SIG-M5 (cell line): ENCODE data around the gene MYOD1.

Source experiments
- DNase-seq: peaks from one replicate; lab custom pipeline; 2025; lab: John Stamatoyannopoulos, UW

The MYOD1 gene

DNA sequence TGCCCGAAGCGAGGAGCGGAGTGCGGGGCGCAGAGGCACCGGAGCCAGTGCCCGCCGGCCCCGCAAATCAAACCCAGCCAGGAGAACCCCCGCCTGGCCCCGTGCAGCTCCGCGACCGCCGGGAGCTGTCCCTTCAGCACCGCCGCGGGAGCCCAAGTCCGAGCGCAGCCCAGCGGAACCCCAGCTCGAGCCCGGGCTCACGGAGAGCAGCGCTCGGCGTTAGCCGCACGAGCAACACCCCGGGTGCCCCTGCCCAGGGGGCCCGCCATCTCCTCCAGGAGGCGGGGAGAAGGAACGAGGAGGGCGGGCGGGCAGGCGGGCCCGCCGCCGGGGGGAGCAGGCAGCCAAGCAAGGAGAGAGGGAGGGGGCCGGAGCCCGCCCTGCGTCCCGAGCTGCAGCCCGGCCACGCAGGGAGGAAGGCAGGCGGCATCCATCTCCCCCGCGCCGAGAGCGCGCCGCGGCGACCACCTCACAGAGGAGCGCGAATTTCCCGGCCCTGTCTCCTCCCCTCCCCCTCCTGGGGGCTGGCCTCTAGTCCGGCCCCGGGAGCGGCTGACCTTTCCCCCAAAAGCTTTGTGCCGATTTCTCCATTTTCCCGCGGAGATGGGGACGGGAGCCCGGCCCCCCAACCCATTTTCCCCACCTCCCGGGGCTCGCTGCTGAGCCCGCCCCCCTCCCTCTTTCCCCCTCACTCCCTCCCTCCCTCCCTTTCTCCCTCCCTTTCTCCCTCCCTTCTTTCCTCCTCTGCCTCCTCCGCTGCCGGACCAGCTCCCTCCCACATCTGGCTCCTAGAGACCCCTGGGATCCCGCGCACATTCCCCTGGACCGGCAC lies 15.8 kb downstream of the MYOD1 start:
- DNase-seq = no peak

DNA sequence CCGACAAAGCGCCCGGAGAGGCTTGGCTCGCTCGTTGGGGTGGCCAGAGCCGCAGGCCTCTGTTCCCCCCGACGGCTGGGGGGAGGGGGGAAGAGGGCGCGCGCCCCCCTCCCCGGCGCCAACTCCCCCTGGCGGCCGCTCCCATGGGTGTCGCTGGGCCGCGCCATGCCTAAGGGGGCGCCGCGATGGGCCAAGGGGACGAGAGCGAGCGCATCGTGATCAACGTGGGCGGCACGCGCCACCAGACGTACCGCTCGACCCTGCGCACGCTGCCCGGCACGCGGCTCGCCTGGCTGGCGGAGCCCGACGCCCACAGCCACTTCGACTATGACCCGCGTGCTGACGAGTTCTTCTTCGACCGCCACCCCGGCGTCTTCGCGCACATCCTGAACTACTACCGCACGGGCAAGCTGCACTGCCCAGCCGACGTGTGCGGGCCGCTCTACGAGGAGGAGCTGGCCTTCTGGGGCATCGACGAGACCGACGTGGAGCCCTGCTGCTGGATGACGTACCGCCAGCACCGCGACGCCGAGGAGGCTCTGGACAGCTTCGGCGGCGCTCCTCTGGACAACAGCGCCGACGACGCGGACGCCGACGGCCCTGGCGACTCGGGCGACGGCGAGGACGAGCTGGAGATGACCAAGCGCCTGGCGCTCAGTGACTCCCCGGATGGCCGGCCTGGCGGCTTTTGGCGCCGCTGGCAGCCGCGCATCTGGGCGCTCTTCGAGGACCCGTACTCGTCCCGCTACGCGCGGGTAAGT lies 16.6 kb downstream of the MYOD1 start:
- DNase-seq = no peak

DNA sequence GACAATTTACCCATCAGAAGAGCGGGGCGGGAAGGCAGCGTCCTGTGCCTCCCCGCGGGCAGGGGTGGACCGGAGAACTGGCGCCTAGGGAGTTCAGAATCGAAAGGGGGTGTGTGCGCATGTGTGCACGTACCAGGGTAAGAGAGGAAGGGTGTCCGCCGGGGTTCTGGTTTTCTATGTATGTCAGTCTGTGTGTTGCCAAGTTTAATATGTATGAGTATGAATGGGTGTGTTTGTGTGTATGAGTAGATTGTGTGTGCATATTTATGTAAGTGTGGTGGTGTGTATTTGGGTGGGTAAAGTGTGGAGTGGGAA lies 17.2 kb downstream of the MYOD1 start:
- DNase-seq = no peak

DNA sequence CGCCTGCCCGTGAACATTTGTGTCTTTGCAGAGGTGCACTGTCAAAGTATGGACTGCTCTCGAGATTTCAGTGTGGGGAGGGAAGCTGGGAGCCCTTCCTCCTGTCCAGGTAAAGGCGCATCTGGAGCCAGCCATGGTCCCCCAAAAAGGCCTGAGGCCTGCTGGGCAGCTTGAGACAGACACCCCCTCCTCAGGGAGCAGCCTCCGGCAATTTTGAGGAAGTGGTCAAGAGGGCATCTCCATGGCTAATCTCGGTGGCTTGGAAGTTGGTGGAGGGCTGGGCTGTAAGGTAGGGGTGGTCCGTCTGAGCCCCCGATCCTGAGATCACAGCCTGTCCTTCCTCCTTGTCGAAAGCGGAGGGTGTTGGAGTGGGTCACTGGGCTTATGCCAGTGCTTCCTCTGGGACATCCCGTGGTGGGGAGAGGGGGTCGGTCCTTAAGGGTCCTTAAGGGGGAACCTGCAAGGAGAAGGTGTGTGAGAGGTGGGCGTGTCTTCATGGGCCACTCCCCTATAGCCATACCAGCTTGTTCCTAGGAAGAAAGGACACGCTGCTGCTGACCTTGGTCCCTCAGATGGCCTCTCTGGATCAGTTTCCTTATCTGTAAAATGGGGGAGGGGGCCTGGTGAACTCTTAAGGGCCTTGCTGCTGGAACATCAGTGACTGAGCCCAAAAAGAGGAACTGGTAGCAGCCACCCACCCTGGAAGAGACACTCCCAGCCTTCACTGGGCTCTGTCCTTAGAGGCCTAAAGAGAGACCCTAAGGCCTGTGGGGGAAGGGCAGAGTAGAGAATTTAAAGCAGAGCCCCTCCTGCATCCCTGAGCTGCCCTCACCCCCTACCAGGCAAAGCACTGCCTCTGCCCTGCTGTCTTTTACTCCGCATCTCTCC lies 17.8 kb downstream of the MYOD1 start:
- DNase-seq = no peak

DNA sequence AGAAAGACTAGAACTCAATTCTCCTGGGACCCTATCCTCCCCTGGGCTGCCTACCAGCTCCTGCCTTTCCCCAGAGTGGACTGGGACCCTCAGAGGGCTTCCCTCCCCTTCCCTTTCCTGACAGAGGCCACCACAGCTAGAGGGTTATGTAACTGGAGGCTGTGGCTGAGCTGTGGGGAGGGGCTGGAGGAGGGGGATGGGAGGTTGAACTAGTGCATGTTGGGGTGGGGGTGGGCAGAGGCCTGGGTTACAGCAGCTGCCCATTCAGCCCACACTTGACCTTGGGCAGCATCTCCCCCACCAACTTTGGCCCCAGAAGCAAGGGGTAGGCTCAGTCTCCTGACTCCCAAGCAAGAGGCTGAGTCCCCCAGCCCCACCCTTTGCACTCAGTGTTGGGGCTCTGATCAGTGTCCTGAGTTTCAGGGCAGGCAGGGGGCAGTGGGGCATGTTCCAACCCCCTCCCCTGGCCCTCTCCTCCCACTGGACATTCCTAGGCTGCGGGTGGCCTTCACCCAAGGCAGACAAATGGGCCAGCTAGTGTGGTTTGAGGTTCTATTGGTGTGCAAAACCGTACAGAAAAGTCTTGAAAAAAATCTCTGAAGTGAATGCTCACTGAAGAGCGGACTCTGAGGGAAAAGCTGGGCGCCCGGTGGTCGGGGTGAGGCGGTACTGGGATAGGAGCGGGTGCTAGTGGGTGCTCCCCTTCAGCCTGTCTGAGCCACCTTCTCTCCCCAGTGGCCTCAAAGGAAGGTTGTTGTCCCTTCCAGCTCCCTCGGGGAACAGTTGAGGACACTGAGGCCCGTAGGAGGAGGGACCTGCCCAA lies 19.0 kb downstream of the MYOD1 start:
- no peak for DNase-seq

DNA sequence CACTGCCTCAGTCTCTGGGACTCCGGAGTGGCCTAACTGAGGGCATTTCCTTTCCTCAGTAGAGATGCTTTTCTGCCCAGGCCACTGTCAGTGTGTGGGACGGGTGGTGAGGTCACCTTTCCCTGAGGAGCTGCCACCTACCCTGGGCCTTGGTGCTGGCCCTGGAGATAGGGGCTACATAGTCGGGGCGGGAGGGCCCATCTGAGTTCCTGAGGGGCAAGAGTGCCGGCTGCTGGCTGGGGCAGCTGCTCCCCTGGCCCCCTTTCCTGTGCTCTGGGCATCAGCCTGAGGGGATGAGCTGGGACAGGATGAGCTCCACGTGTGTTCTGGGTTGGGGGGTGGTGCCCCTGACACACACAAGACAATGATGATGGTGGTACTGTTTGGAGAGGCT lies 20.6 kb downstream of the MYOD1 start:
- DNase-seq = no peak

DNA sequence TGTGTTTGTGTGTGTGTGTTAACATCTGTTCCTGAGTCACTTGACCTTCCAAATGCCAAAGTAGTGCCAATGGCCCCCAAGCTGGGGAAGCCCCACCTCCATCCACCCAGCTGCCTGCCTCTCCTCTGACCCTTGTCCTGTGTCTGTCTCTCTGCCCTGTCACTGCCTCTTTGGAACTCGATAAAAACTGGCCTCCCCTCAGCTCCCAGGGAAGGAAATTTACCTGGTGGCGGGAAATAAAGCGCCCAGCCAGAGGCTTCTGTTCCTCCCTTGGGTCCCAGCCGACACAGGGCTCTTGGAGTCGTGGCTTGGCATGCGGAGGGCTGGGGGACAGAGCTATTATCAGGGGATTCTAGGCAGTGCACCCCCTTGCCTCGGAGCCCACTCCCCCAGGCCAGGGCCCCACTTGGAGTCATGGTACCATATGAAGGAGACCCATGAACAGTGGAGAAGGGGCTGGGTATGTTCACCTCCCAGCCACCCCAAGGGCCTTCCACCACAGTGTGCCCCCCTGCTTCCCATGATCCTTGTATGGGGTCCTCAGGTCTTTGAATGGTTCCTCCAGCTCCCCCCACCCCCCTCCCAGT lies 21.4 kb downstream of the MYOD1 start:
- DNase-seq = no peak

DNA sequence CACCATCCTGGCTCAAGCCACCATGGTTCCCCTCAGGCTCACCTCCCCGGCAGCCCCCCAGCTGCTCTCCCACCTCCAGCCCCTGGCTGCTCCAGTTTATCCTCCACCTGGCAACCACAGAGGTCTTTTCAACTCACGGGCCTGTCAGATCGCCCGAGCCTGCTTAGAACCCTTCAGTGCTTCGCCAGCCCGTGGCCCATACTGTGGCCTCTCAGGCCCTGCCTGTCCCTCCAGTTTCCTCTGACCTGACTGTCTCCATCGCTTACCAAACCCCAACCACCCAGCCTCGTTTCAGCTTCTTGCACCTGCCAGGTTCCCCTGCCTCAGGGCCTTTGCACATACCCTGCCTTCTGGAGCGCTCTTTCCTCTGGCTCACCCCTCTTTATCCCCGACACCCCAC lies 22.1 kb downstream of the MYOD1 start:
- no peak for DNase-seq

DNA sequence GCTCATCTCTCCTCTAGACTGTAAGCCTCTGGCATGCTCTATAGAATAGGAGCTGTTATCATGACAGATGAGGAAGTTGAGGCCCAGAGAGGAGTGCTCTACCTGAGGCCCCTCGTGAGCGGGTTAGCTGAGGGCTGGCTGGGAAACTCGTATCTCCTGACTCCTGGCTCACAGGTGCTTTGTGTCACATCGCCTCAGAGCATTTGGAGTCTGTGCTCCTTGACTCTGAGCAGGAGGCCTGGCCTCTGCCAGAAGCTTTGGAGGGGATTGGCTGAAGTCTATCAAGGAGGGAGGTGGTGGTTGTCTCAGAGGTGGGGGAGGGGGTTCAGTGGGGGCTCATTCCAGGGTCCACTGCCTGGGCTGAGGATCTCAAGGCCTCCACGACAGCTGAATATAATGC lies 22.6 kb downstream of the MYOD1 start:
- no peak for DNase-seq

DNA sequence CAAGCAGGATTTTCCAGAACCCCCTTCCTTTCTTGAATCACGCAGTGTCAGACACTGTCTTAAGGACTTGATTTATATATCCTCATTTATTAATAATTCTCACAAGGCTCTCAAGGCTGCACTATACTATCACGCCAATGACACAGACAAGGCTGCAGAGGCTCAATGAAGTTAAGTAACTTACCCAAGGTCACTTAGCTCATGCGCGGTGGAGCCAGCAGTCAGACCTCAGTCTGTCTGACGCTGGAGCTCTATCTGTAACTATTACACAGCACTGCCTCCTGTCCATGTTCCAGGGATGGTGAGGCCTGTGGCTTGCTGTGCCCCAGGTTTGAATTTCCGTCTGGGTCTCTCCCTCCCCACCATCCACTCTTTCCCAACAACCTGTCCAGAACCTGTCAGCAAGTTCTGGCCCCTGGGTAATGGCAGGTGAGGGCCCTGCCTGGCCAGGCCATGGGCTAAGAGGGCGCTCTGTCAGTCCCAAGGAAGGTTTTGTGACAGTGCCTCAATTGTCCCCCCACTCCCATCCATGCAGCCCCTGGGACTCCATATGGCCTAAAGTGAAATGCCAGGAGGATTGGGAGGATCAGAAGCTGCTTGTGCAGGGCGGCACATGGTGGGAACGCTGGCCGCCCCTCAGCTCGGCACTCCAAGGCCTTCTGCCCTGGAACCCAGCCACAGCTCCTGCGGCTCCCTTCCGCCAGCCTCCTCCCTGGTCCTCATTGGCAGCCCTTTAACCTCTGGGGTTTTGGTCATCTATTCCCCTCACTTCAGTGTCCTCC lies 23.8 kb downstream of the MYOD1 start:
- no peak for DNase-seq

DNA sequence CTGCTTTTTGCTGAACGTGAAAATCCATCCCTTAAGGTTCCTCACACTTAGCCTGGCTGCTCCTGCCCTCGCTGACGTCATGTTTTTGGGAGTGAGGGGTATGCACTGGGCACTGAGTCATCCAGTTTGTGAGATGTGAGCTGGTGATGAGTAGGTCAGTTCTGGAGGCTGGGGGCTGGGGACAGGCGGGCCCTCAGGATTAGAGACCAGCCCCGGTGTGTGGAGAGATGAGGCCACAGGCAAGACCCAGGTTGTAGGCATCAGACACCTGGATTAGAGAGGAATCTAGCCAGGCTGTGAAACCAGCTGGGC lies 24.4 kb downstream of the MYOD1 start:
- no peak for DNase-seq

DNA sequence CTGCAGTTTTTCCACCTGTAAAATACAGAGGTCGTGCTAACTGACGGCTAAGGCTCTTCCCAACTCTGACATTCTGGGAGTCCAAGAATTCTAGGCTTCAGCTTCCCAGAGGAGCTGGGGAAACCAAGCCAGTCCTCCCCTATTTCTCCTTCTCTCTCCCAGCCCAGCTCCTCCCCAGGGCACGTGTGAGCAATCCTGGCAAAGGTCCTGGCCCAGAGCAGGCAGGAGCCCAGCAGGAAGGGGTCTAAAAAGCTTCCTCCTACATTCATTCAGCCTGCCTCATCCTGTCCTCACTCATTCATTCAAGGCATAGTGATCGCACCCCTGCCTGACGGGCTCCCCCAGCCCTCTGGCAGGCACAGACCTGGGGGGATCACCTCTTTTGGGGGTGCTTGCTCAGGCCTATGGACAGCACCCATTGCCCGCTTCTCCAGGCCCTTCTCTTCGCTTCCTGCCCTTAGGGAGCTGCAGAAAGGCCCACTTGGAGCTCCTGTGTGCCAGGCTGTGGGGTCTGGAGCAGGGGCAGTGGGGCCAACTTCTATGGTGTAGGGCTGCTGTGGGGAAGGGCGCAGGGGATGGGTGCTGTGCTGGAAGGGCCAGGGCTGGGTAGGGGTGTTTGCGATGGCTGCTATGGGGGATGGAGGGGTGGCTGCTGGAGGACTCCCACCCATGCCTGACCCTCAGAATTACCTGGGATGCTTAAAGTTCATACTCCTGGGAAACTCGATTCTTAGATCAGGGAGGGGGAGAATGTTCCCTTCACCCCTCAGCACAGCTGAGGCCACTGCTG lies 25.0 kb downstream of the MYOD1 start:
- DNase-seq = no peak

DNA sequence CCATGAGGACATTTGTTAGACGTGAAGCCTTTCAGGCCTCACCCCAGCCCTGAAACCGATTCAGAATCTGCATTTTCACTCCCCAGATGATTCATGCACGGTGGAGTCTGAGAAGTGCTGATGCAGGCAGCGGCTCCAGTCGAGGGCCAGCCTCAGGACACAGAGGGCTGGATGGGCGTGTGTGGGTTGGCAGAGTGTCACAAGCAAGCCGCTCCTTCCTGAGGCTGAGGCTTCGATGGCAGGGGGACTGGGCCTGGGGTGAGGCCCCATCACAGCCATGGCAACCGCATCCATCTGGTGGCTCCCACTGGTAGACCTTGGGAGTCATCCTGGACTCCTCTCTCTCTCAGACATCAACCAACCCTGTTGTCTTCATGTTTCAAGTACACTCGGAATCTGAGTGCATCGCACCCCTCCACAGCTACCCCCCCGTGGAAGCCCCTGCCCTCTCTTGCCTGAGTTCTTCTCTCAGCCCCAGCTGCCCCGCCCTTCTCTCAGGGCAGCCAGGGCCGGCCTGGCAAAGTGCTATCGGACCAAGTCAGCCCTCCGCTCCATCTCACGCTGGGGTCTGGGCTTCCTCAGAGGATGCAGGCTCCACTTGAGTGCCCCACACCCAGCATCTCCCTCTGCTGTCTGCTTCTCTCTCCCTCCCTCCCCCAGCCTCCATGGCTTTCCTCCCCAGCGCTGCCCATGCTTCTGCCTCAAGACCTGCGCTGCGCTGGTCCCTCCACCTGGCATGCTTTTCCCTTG lies 25.8 kb downstream of the MYOD1 start:
- DNase-seq = no peak

DNA sequence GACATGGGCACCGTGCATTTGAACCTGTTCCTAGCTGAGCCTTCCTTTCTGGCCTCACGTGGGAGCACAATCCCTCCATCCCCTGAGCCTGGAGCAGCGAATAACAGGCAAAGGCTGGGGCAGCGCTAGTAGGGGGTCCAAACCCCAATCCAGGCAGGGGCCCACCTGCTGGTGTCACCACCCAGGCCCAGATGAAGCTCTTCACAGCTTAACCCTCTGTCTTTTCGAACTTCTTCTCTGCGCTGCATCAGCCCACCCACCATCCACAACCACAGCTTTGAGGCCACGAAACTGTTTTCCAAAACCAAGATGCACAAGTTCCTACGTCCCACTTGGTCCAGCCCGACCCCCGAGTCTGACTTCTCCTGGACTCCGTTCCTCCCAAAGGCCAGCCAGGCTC lies 26.7 kb downstream of the MYOD1 start:
- no peak for DNase-seq

DNA sequence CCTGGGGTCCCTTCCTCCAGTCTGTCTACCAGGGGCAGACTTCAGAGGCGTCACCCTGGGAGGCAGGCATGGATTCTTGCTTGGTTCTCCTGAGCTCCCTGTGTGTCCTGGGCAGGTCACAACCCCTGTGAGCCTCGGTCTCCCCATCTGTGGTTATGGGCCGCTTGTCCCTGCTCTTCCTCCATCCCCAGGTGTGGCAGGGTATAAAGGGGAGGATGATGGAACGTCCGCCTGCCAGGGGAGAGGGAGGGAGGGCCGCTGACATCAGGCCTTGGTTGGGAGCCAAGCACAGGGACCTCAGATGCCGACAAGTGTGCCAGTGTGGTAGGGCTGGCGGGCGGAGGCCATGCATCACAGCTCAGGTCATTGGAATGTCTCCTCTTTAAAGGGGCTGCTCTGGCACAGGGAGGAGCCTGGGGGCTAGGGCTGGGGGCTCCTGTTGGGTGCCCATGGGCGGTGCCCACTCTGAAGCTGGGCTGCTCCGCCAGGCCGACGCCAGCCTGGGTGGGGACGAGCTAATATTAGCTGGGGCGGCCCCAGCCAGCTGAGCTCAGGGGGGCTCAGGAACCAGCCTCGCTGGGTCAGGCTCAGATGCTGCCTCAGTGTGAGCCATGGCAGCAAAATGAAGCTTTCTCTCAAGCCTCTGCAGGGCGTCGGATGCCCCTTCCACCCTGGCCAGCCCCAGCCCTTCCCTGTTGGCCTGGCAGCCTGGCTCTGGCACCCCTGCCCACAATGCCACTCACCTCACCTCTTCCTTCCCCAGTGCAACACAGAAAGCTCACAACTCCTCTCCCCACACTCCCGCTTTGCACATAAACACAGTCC lies 28.0 kb downstream of the MYOD1 start:
- DNase-seq = no peak

DNA sequence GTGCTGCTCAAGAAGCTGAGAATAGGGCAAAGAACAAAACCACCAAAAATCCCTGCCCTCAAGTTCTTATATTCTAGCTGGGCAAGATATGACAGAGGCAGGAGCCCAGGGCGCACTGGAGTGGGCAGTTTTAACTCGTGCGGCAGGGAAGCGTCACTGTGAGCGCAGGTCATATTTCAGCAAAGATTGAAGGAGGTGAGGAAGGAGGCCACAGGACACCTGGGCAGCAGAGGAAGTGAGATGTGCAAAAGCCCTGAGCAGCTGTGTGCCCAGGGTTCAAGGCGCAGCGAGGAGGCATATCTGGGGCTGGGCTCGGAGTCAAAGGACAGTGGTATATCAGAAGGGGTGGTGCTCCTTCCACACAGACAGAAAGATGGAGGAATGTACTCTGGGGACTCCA lies 28.7 kb downstream of the MYOD1 start:
- no peak for DNase-seq

DNA sequence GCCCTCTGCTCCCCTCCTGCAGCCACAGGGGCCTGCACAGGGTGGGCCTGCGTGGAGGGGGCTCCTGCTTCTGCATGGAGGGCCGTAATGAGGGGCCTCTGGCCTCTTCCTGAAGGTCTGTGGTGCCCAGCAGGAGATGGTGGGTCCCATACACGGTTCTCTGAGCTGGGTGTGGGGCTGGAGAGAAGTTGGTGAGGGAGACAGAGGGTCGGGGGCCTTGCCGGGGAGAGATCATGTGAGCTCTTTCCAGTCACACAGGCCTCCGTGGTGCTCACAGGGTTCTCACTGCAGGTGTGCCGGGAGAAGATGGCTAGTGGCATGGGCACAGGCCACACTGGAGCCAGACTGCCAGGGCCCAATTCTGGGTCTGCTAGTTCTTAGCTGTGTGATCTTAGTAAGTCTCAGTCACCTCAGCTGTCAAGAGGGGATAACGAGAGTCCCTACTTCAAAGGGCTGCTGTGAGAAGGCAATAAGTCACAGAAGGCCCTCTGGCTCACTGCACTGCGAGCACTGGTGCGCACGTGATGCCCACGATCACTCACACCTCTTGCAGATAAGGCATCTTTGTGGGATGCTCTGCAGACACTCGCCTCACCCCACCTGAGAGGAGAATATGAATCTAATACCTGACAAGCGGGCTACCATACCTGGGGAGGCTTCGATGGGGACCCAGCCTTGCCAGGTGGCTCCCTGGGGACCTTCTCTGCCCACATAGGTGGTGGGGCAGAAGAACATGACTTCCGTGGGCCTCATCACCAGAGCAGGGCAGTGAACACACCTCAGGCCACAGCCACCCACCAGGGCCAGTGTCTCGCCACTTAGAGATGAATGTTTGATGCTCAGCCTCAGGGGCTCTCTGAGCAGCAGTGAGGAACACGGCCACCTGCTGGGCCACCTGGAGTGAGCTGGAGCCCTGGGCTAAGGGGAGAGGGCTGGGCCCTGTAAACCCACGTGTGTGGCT lies 29.7 kb downstream of the MYOD1 start:
- DNase-seq = no peak
